H1 (cell line): ENCODE measurements around the gene INAVA. TPM values are rescaled to one million over a fixed set of nuclear protein-coding genes. Genes with fewer than 3 reads are reported as not detected.

Source experiments
- CTCF ChIA-PET: fragments of 300-600 bp; sonication (Branson Sonifier 250); formaldehyde crosslinking; loops from one replicate; lab custom pipeline; 2021; ENCODE audit not compliant: partially characterized antibody; lab: Charles Lee
- POLR2A ChIA-PET: fragments of 300-600 bp; sonication (Branson Sonifier 250); formaldehyde crosslinking; loops from one replicate; lab custom pipeline; 2021; ENCODE audit warnings: inconsistent platforms; ENCODE audit not compliant: partially characterized antibody; lab: Charles Lee
- DNase-seq, 2 experiments: peaks; one replicate each; pipeline versions ENCODE4 v3.0.0 to v3.0.0-alpha.2; 2010 to 2022; ENCODE audit warnings: low spot score in 2 of 2, low read depth in 1 of 2, mixed read lengths in 1 of 2
- FAIRE-seq: peaks from 2 replicates; lab custom pipeline; 2011; peaks lifted over from hg19 to GRCh38; lab: Jason Lieb, UNC
- H2AFZ ChIP-seq: 2 replicates; pipeline ENCODE4 v1.8.1; 2012; ENCODE audit warnings: low read length, inconsistent platforms
- H2AK5ac ChIP-seq: 2 replicates; pipeline ENCODE4 v1.6.1; 2013; ENCODE audit warnings: low read depth, low read length
- H2BK120ac ChIP-seq: replicated peaks from 2 replicates; pipeline ENCODE3; 2013; ENCODE audit warnings: low read depth, low read length, inconsistent platforms
- H2BK12ac ChIP-seq: 2 replicates; pipeline ENCODE4 v1.6.1; 2013; ENCODE audit warnings: low read depth, low read length
- H2BK15ac ChIP-seq: 2 replicates; pipeline ENCODE4 v1.6.1; 2013; ENCODE audit warnings: low read length
- H2BK20ac ChIP-seq: 2 replicates; pipeline ENCODE4 v1.6.1; 2013; ENCODE audit warnings: low read length
- H2BK5ac ChIP-seq: 2 replicates; pipeline ENCODE4 v1.6.1; 2013; ENCODE audit warnings: low read depth, low read length
- H3K14ac ChIP-seq: 2 replicates; pipeline ENCODE4 v1.6.1; 2013; ENCODE audit warnings: inconsistent platforms; ENCODE audit not compliant: insufficient read length
- H3K18ac ChIP-seq: 2 replicates; pipeline ENCODE4 v1.6.1; 2013; ENCODE audit warnings: low read length; ENCODE audit errors: extremely low read depth
- H3K23ac ChIP-seq: 2 replicates; pipeline ENCODE4 v1.6.1; 2013; ENCODE audit warnings: inconsistent platforms; ENCODE audit not compliant: insufficient read length
- H3K23me2 ChIP-seq: 2 replicates; pipeline ENCODE4 v1.6.1; 2013; ENCODE audit warnings: low read depth, low read length
- H3K27ac ChIP-seq: 2 replicates; pipeline ENCODE4 v1.6.1; 2011; ENCODE audit warnings: low read depth, low read length, inconsistent platforms
- H3K27me3 ChIP-seq, 4 experiments: replicated peaks in 1 of 4; 1 replicate in 1 of 4; 2 replicates in 3 of 4; pipeline versions ENCODE4 v1.6.1 to v1.8.1; 2011 to 2013; ENCODE audit warnings: low read length in 3 of 4, mild to moderate bottlenecking in 3 of 4, inconsistent platforms in 2 of 4, mixed read lengths in 2 of 4, moderate library complexity in 1 of 4; ENCODE audit not compliant: control insufficient read depth in 3 of 4, insufficient read depth in 3 of 4; ENCODE audit errors: extremely low read depth in 1 of 4
- H3K36me3 ChIP-seq, 4 experiments: 2 replicates each; pipeline versions ENCODE4 v1.6.1 to v1.8.1; 2011 to 2013; ENCODE audit warnings: mild to moderate bottlenecking in 4 of 4, low read length in 3 of 4, moderate library complexity in 2 of 4, control low read depth in 1 of 4, inconsistent platforms in 1 of 4; ENCODE audit not compliant: insufficient read depth in 4 of 4, control insufficient read depth in 2 of 4
- H3K4ac ChIP-seq: replicated peaks from 2 replicates; pipeline ENCODE3; 2013; ENCODE audit warnings: low read length, low read depth, mixed read lengths, inconsistent platforms; ENCODE audit not compliant: insufficient read length
- H3K4me1 ChIP-seq, 4 experiments: replicated peaks in 1 of 4; 1 replicate in 1 of 4; 2 replicates in 3 of 4; pipeline versions ENCODE4 v1.6.1 to v1.8.1; 2011 to 2013; ENCODE audit warnings: low read length in 3 of 4, inconsistent platforms in 2 of 4, mixed read lengths in 1 of 4; ENCODE audit not compliant: insufficient read depth in 4 of 4, control insufficient read depth in 3 of 4
- H3K4me2 ChIP-seq, 2 experiments: 2 replicates each; pipeline versions ENCODE4 v1.6.1 to v1.8.1; 2011 to 2013; ENCODE audit warnings: low read depth in 2 of 2, low read length in 2 of 2, control low read depth in 1 of 2, inconsistent platforms in 1 of 2, mild to moderate bottlenecking in 1 of 2; ENCODE audit not compliant: insufficient read depth in 1 of 2
- H3K4me3 ChIP-seq, 4 experiments: fragments of 200-600, 300-600 bp in 1 of 4; sonication (generic), shearing (Covaris generic), sonication (Bioruptor Twin) in 1 of 4; 2 replicates each; pipeline versions ENCODE4 v1.5.1 to v1.8.1; 2011 to 2016; ENCODE audit warnings: low read length in 4 of 4, low read depth in 3 of 4, control low read depth in 2 of 4, inconsistent platforms in 2 of 4, mild to moderate bottlenecking in 2 of 4, mixed read lengths in 1 of 4, moderate library complexity in 1 of 4; ENCODE audit not compliant: insufficient read depth in 2 of 4; ENCODE audit errors: extremely low read depth in 1 of 4
- H3K56ac ChIP-seq: replicated peaks from 2 replicates; pipeline ENCODE3; 2013; ENCODE audit warnings: low read depth, mild to moderate bottlenecking, mixed read lengths, low read length, inconsistent platforms; ENCODE audit not compliant: insufficient read length
- H3K79me1 ChIP-seq: 2 replicates; pipeline ENCODE4 v1.6.1; 2013; ENCODE audit warnings: low read depth, low read length, control low read depth
- H3K79me2 ChIP-seq, 2 experiments: 2 replicates each; pipeline versions ENCODE4 v1.6.1 to v1.8.1; 2012 to 2013; ENCODE audit warnings: low read length in 2 of 2, mild to moderate bottlenecking in 2 of 2, inconsistent platforms in 1 of 2; ENCODE audit not compliant: insufficient read depth in 2 of 2, control insufficient read depth in 1 of 2
- H3K9ac ChIP-seq, 4 experiments: replicated peaks in 1 of 4; 1 replicate in 1 of 4; 2 replicates in 3 of 4; pipeline versions ENCODE4 v1.6.1 to v1.8.1; 2011 to 2013; ENCODE audit warnings: low read depth in 3 of 4, low read length in 3 of 4, control low read depth in 2 of 4, mild to moderate bottlenecking in 2 of 4, moderate library complexity in 2 of 4, inconsistent platforms in 1 of 4; ENCODE audit errors: extremely low read depth in 1 of 4
- H3K9me3 ChIP-seq, 2 experiments: 2 replicates each; pipeline versions ENCODE4 v1.6.1 to v1.8.1; 2012 to 2013; ENCODE audit warnings: mild to moderate bottlenecking in 2 of 2, moderate library complexity in 2 of 2, control low read depth in 1 of 2, inconsistent platforms in 1 of 2, low read depth in 1 of 2, low read length in 1 of 2, mixed read lengths in 1 of 2; ENCODE audit not compliant: insufficient read depth in 2 of 2
- H4K20me1 ChIP-seq, 2 experiments: replicated peaks in 1 of 2; 2 replicates each; pipeline versions ENCODE3 to v1.8.1; 2011 to 2013; ENCODE audit warnings: inconsistent platforms in 2 of 2, low read length in 2 of 2, mild to moderate bottlenecking in 1 of 2; ENCODE audit not compliant: insufficient read depth in 2 of 2, control insufficient read depth in 1 of 2
- H4K5ac ChIP-seq: 2 replicates; pipeline ENCODE4 v1.6.1; 2013; ENCODE audit warnings: low read length, low read depth, mixed read lengths, inconsistent platforms; ENCODE audit not compliant: insufficient read length
- H4K8ac ChIP-seq: 2 replicates; pipeline ENCODE4 v1.8.0; 2013; ENCODE audit warnings: mild to moderate bottlenecking, moderate library complexity, low read length, inconsistent platforms; ENCODE audit not compliant: insufficient read depth; ENCODE audit errors: extremely low read depth
- H4K91ac ChIP-seq: replicated peaks from 2 replicates; pipeline ENCODE3; 2013; ENCODE audit warnings: low read length, mixed read lengths, inconsistent platforms; ENCODE audit not compliant: insufficient read length
- NANOG ChIP-seq: IDR thresholded peaks from 2 replicates; pipeline ENCODE4 v1.6.1; 2011; ENCODE audit warnings: low read length, low read depth, mild to moderate bottlenecking, inconsistent platforms; ENCODE audit not compliant: insufficient read depth, poor library complexity, severe bottlenecking
- SIN3A ChIP-seq, 2 experiments: IDR thresholded peaks in 1 of 2; conservative IDR thresholded peaks in 1 of 2; 2 replicates each; pipeline ENCODE4 v1.6.1; 2011 to 2012; ENCODE audit warnings: low read length in 2 of 2, improper control_type of control experiment in 1 of 2, low read depth in 1 of 2, mild to moderate bottlenecking in 1 of 2
- WGBS, 2 experiments: shearing (Covaris generic) in 1 of 2; methylation state at CpG; one replicate each; pipeline versions ENCODE4 v1.1.6 to v1.1.7; 2013 to 2015; ENCODE audit warnings: low lambda C conversion rate in 2 of 2, mixed read lengths in 2 of 2, inconsistent platforms in 1 of 2, low coverage in 1 of 2, missing lambda C conversion rate in 1 of 2; ENCODE audit not compliant: insufficient replicate concordance in 2 of 2, insufficient coverage in 1 of 2, insufficient read length in 1 of 2; ENCODE audit errors: extremely low coverage in 1 of 2, missing lambda C conversion rate in 1 of 2; 5-methylcytosine and 5-hydroxymethylcytosine counted together
- polyA plus RNA-seq, 7 experiments: library from polyadenylated mRNA; depleted of rRNA in 3 of 7; stranded (reverse) in 5 of 7; unstranded in 2 of 7; fragments of >200 nt in 5 of 7; fragments of 200-250 nt in 2 of 7; gene quantifications; 1 replicate in 5 of 7; 2 replicates in 1 of 7; 4 replicates in 1 of 7; pipeline versions ENCODE4 v1.2.1 to v1.2.3, GENCODE V29; 2011 to 2013; ENCODE audit warnings: missing spikeins in 2 of 7, mixed read lengths in 2 of 7
- total RNA-seq: library from RNA; stranded (reverse); fragmentation: NEBNext Ultra II Directional; extraction: Animal tissue kit (Norgen Biotek cat#: 25700); gene quantifications from 2 replicates; pipeline ENCODE4 v1.2.1, GENCODE V29; 2021

INAVA gene
- total and polyA plus RNA-seq, 2 of the 8 experiments (the other 6 are each of a cell fraction or from before 2014, with no cell fraction given), result 46.8 to 49.3 TPM

- H2BK5ac ChIP-seq, result no peak overlapping the region
- no peak overlapping the region for H4K8ac ChIP-seq
- no peak overlapping the region for H2BK20ac ChIP-seq
- H4K91ac ChIP-seq, result no peak overlapping the region
- peaks cover 0 to 6% (median 0%) of the 10 kb centered on the region in 4 experiments; a peak in 2 of 8 replicates for H3K36me3 ChIP-seq
- CTCF ChIA-PET, result interaction anchor here (0.6 to 2.2 kb wide), 7 partner anchors 9 to 1631 kb away, joined by 3 to 8 read pairs (median 3); no protein-coding TSS in a partner anchor
- no peaks in the 10 kb centered on the region for H3K79me2 ChIP-seq
- no peak overlapping the region for H3K4me2 ChIP-seq
- H3K27ac ChIP-seq, result no peak overlapping the region
- H4K20me1 ChIP-seq, result no peaks in the 10 kb centered on the region
- no peak for FAIRE-seq
- no peak overlapping the region for H2BK120ac ChIP-seq
- H3K27me3 ChIP-seq, result no peaks in the 10 kb centered on the region
- TF ChIP-seq NANOG (no peak), SIN3A (conservative IDR thresholded peaks at IDR 0.05 in 1 of 2, IDR thresholded peaks at IDR 0.05 in 1 of 2; ENCODE audit: low read depth in 1 of 2, low read length in 2 of 2) (no peak)
- TF ChIP-seq, all 59 proteins: peak for 0
- Histone ChIP-seq H2BK12ac (no peak overlapping the region), H2BK15ac (no peak overlapping the region), H3K4ac (no peak overlapping the region), H3K9ac (no peak overlapping the region), H4K5ac (no peak overlapping the region), H3K56ac (no peak overlapping the region), H3K4me1 (no peaks in the 10 kb centered on the region), H3K79me1 (no peaks in the 10 kb centered on the region), H3K23me2 (no peaks in the 10 kb centered on the region), H3K9me3 (no peaks in the 10 kb centered on the region), H2AK5ac (no peak overlapping the region), H2AFZ (no peak overlapping the region), H3K14ac (no peak overlapping the region), H3K4me3 (no peak overlapping the region), H3K18ac (no peak overlapping the region), H3K23ac (no peak overlapping the region)
- WGBS, 2 experiments, result 73% methylated on average over 3 of the region's 5 CpGs; no CpG with 5 or more reads in 1 of the 2 experiments
- peak in 1 of 2 experiments; percentile 44 for DNase-seq
- POLR2A ChIA-PET, result interaction anchor here (0.6 to 5.1 kb wide), 3 partner anchors 25 to 282 kb away, joined by 3 to 31 read pairs (median 4); no protein-coding TSS in a partner anchor
Measured at GRCh38 chr1:200866521-200866920, 28.2 kb upstream of the INAVA start.
